NCI-H128 (cell line): Measurements from ENCODE around the gene OR2H1.

ENCODE experiments used
- DNase-seq: peaks from one replicate; lab custom pipeline; 2025; ENCODE audit not compliant: unreplicated experiment; lab: John Stamatoyannopoulos, UW

Gene OR2H1

DNA sequence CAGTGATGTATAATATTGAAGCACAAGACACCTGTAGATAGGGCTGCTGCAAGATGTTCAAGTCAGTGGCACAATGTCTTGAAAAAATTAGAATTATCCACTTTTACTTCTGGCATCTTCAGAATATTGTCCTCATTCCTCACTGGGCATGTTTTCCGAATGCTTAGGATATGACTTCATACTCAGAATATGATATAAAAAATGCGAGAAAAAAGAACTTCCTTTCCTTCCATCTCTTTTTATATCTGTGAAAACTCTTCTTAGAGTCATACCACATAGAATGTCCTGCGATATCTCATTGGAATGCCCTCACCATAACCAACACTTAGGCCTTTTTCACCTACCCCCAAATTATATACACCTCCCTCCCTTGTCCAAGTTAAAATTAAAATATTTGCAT lies 26.2 kb downstream of the OR2H1 start:
- DNase-seq = no peak

DNA sequence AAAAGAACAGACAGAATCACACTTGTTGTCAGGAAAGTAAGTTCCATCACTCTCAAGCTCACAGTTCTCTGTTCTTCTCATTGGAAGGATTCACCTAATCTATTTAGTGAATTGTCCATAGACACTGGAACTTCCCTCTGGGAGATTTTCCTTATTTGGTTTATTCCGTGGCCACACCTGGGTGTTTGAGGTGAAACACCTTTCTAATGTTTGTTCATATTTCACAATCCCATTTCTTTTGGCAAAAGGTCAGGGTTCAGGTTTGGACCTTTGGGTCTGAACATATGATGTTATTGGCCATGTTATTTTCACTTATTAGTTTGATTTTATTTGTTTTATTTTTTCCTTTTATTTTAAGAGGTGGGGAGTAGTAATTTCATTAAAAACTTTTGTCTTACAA lies 26.8 kb downstream of the OR2H1 start:
- DNase-seq = no peak

DNA sequence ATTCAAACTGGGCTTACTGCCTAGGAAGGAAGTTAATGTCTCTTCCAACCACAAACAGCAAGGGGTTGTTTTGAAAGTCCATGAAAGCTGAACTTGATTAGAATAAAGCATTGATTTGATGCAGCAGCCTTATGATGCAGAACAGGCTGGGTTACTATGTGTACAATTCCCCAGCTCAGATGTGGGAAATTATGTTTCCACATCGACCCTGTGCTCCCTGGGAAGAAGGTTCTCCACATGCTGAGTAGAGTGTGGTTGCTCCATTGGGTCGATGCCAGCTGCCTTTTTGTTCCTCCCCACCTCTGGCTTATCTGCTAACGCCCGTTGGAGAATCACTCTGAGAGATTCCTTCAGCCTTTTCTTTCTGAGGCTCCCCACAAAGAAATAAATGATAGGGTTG lies 29.6 kb downstream of the OR2H1 start:
- no peak for DNase-seq

DNA sequence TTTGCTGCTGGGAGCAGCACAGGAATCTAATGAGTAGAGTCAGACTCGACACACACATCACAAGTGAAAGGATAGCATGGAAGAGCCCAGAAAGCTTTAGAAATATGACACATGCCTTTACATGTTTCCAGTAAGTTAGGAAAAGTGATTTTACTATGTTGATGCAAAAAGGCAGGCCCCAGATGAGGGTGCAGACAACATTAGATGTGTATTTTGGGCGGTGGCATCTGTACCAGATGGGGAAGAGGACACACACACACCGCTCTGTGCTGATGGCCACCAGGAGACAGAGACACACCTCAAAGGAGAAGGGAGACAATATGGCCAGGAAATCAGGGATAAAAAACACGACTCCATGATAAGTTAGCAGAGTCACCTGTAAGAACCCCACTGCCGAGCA lies 30.2 kb downstream of the OR2H1 start:
- DNase-seq = no peak

DNA sequence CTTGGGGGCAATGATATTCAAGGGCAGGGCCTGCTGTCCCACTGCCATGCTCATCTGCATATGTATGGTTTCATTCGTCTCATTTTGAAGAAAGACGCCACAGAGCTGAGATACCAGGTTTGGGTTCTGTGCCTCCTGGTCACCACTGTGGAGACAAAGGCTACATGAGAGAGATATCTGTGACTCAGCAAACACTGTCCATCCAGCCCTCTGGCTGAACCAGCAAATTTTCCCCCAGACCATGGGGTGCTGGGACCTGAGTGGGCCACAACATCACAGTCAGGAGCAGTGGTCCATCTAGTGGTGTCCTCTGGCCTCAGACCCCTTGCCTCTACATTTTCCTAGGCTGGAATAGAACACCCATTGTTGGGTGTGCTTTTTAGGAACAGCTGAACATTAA lies 30.7 kb downstream of the OR2H1 start, which contains the start of gene MAS1L:
Gene MAS1L, minus strand, starts transcription at position 297 of the 400 bp plus-strand sequence. Its CDS starts 54 bp downstream, at position 243.
- no peak for DNase-seq

DNA sequence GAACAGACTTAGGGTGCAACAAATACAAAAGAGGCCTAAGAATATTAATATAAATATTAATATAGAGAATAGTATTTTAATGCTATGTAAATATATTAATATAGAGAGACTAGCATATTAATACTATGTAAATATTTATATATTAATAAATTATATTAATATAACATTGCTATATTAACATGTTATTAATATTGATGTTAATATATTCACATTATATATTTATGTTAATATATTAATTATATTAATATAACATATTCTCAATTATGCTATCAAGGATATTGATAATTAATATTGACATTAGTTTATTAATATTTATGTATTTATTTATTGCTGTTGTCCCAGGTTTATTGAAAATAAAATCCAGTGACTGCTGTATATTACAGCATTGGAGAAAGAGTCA lies 31.9 kb downstream of the OR2H1 start:
- DNase-seq = no peak

DNA sequence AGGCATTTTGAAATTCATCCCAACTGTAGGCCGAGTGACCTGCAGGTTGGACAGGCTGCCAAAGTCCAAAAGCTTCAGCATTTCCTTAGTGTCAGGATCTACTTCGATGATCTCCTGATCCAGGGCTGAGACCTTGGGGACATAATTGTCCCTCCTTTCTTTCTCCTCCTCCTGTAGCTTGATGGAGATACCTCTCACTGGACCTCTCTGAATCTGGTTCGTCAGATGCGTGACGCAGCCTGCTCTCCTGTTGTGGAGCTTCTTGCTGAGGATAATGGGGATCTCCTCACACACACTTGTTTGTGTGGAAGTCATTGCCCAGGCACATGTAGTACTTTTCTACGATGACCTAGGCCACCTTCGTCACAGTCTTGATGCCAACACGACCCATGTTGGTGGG lies 32.3 kb downstream of the OR2H1 start:
- no peak for DNase-seq

DNA sequence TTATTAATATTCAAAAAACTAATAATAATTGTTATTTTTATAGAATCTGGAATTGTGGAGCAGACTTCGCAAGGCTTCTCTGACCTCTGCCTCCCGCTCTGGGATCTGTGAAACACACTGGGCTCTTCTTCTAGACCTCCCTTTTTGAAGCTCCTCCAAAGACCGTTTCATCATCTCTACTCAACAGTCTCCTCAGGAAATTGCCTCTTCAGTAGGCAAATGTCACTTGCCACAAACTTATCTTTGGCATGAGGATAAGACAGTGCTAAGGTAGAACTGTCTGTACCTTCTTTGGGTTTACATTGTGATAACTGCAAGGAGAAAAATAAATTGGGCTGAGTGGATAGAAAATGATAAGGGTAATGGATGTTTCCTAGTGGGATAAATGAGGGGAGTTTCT lies 33.1 kb downstream of the OR2H1 start:
- DNase-seq = no peak

DNA sequence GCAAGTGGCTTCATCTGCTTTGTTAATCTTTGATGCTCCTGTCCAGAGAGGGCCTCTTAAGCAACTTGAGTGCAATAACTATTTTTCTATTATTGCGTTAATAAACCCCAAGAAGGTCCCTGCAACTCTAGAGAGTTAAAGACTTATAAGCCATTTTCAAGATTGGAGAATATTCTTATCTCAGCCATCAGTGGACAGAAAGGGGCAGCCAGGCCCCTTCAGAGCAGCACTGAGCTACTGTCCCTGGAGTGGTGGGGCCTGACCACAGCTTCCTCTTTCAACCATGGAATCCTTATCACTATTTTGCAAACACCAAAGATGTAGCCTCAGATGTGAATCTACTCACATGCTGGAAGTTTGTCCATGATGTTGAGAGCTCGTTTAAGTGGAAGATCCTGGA lies 33.6 kb downstream of the OR2H1 start:
- DNase-seq = no peak

DNA sequence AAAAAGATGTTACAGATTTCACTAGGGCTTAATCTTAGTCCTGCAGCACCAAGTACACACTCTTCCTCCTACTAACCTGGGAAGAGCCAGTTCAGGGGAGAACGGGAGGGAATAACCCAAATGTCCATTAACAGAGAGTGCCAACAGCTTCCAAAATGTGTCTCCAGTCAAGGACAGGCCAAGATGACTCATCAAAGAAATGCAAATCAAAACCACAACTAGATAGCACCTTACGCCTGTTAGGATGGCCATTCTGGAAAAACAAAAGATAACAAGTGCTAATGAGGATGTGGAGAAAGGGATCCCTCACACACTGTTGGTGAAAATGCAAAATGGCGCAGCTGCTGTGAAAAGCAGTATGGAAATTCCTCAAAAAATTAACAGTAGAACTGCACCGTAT lies 34.6 kb downstream of the OR2H1 start:
- no peak for DNase-seq

DNA sequence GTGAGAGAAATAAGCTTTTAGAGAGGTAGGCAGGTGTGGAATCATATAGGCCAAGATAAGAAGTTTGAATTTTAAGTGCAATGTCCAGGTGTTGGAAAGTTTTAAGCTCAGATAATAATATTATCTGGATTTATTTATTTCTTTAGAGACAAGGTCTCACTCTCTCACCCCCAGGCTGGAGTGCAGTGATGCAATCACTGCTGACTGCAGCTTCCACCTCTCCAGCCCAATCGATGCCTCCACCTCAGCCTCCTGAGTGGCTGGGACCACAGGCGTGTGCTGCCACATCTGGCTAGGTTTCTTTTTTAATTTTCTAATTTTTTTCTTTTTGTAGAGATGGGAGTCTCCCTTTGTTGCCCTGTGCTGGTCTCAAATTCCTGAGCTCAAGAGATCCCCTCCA lies 36.3 kb downstream of the OR2H1 start:
- no peak for DNase-seq

DNA sequence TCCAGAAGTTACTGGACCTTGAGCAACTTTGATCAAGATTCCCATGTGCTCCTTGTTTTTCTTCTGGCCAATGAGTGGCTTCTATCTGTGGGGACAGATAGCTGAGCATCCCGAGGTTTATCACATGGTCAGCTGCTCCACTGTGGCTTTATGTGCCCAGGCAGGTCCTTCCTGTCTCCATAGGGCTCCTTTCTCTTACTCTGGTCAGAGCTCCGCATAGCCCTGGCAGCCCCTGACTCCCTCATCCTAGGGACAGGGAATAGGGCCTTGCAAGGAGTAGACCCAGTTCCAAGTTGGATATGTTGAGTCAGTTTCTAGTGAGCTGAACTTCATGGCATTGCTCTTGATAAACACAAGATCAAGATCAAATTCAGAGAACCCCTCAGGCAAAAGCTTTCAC lies 37.2 kb downstream of the OR2H1 start:
- no peak for DNase-seq

DNA sequence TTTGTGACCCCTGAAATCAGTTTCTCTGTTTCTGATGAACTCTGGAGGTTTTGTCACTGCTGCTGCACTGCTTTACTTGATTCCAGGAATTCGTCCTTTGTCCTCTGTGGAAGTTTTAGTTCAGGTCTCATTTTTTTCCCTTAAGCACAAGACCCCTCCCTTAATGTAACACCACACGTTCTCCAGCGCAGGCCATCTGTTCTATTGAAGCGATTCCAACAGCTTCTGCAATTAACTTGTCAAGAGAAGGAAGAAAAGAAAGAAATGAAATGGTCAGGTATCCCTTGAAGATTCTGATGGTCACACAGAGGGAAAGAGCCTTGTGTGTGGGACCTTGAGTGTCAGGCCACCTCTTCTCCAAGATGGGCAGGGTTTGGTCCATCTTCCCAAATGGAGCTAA lies 38.6 kb downstream of the OR2H1 start:
- DNase-seq = no peak

DNA sequence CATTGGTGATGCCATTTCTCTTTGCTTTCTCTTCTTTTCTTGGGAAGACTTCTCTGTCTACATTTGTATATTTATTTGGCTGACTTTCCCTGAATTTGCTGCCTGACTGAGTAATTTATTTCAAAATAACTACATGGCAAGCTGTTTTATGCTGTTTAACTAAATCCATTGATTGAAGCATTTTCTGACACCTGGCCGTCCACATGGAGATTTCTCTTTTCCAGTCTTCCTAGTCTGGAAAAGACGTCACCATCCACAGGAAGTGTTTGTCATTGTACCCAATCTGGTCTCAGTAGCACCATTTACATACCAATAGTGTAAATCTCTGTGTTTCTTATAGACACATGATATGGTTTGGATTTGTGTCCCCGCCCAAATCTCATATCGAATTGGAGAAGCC lies 40.0 kb downstream of the OR2H1 start:
- DNase-seq = no peak

DNA sequence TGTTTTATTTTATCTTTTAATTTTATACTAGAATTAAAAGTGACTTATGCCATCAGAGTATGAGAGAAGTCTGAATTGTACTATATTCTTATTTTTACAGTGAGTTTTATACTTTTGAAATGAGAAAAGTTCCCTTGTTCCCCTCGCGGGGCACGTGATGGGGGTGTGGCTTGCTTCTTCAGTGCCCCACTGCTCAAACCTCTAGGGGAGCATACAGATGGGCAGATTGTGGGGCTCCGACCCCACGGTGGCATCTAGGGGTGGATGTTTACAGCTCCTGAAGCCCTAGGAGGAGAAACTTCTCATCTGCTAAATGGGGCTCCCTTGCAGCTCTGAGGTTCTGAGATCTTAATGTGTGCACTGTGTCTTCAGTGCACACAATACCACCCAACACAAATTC lies 42.7 kb downstream of the OR2H1 start:
- DNase-seq = no peak

DNA sequence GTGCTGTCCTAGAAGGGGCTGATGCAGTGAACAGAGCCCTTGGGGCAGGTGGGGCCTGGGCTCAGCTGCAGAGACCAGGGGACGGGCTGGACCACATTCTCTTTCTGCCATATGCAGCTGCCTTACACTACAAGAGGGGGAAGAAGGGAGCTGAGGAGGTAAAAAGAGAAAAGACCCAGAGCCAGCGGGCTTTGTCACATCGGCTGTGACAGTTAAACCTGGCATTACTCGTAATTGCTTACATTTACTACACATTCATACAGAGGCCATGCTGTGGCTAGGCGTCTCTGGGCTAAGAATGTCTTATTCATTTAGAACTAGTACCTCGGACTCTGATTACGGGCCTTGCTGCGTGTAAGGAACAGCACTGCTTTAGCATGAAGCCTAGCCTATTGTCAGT lies 43.6 kb downstream of the OR2H1 start:
- DNase-seq = no peak

DNA sequence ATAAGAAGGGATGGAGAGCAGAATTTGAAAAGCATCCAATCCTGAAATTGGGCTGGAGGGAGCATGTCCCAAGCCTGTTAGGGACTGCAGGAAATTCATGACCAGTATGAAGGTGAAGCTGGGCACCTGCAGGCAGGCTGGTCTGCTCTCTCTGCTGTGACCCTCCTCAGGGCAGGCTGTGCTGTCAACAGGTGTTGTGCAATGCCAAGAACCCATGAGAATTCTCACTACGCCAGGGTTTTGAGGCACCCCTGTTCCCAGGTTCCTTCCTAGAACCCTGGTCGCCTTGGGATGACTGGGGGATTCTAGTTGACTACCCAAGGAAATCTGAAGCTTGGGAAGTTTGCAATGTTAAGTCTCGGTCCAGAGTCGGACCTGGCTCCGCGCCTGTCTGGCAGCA lies 44.2 kb downstream of the OR2H1 start:
- DNase-seq = no peak

DNA sequence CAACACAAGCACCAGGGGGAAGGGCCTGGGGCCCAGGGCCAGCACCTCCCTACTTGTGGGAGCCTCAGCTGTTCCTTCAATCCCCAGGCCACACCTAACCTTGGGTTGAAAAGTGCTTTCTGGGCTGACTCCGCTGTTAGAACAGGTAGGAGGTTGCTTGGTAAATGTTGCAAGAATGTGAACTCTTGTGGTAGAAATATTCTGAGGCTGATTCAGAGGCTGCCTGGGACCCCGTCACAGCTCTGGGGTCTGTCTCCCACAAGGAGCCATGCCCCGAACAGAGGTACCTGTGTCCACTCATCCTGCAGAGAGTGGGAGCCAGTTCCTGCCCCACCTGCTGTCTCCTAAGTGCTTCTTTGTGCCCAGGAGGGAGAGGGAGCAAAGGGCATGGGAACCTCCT lies 45.2 kb downstream of the OR2H1 start:
- DNase-seq = no peak

DNA sequence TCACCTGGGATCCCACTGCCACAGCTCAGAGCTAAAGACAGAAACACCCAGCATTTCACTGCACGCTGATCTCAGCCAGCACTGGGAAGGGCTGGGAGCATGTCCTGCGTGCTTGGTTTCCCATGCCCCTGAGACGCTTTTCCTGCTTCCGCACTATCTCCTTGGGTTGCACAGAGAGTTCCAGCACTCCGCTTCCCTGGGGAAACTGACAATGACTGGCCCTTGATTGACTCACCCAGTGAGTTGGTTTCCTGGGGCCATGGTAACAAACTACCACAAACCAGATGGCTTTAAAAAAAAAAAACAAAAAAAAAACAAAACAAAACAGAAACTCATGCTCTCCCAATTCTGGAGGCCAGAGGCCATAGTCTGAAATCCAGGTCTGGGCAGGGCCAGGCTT lies 45.6 kb downstream of the OR2H1 start:
- no peak for DNase-seq

DNA sequence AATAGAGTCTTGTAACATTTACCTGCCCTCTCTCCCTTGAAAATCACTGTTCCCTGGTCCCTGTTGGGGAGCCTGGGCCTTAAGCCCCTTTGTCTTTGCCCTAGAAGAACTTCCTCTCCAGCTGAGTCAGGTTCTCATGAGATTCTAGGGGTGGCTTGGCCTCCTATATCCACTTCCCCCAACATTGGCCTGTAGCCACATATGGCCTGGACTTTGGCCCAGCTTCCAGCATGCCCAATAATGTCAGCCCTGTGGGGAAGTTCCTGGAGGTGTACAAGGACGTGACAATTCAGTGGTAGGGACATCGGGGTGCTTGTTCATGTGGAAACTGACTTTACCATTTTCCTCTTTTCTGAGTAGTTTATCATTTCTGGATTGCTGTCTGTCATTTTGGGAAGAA lies 48.0 kb downstream of the OR2H1 start:
- DNase-seq = no peak

DNA sequence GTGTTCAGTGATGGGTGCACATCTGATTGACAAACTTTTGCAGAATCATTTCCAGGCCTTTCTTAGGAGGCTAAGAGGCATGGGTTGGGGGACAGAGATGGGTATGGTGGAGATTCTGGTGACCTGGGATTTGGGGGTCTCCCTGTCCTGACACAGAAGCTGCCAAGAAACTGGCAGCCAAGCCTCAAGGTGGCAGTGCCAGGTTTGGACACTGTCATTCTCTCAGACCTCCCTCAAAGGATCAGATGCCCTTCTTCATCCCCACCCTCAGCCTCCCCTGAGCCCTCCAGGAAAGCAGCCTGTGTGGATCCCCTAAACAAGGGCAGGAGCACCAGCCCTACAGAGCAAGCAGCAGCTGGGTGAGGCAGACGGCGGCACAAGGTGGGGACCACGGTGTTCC lies 48.9 kb downstream of the OR2H1 start:
- DNase-seq = no peak

DNA sequence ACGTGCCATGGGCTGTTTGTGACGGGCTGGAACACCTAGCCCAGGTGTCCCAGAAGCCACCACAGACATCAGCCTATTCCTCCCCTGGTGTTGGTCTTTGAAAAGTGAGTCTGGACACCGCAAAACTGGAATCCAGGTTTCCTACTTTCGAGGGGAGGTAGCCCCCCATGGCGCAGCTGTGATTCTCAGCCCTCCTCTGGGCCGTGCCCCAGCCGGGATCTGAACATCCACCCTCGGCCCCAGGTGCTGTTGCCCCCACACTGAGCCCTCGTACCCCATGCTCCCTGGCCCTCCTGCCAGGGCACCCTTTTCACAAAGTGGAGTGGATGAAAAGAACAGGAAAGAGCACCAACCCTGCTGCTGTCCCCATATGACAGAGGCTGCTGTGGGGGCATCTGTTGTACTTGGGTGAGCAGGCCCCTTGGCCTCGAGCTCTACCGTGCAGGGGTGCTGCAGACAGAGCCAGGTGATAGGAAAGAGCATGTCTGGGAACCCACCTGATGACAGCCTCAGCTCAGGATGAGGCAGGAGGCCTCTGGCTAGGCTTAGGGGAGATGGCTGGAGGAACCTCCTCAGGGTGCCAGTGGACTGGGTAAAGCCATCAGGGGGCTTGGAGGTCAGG lies 49.6 kb downstream of the OR2H1 start:
- DNase-seq = no peak

DNA sequence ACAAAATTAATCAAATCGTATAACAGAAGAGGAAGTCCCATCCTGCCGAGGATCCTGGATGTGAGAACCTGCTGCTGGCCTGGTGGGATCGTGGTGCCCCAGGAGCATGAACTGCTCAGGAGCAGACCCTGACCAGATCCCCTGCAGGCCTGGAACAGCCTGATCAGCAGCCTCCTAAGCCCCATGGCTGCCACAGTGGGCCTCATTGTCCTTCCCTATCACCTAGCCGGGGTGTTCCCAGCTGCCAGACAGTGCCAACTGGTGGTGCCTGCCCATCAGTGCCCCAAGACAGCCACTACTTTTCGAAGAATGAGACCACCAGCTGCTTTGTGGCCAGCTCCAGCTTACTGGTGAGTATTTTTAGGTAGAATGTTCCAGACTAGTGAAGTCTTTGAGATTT lies 50.4 kb downstream of the OR2H1 start:
- DNase-seq = no peak

DNA sequence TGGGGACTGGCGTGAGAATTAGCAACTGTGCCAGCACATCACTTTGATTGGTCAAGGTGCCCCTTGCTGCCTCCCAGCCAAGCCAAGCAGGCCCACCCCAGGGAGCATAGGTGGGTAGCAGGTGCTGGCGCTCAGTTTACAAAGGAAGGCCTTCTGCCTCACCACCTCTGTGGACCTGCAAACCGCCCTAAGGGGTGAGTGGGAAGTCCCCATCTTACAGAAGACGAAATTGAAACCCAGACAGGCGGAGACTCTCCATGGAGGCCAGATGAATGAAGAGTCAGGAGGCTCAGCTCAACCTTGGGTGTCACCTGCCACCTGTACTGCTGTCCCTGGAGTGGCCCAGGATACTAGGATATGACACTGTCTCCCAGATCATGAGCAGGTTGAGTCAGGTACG lies 52.3 kb downstream of the OR2H1 start:
- DNase-seq = no peak
